IPS-11a (cell line): ENCODE data around the gene CFAP77.

Experiments used
- H3K4me3 ChIP-seq: one replicate; pipeline ENCODE4 v1.5.1; 2013; ENCODE audit warnings: low read depth, low read length, control low read depth

Gene CFAP77

GRCh38 chr9:132487351-132487791 lies 77.4 kb downstream of the CFAP77 start:
- no peak overlapping the region for H3K4me3 ChIP-seq

DNA sequence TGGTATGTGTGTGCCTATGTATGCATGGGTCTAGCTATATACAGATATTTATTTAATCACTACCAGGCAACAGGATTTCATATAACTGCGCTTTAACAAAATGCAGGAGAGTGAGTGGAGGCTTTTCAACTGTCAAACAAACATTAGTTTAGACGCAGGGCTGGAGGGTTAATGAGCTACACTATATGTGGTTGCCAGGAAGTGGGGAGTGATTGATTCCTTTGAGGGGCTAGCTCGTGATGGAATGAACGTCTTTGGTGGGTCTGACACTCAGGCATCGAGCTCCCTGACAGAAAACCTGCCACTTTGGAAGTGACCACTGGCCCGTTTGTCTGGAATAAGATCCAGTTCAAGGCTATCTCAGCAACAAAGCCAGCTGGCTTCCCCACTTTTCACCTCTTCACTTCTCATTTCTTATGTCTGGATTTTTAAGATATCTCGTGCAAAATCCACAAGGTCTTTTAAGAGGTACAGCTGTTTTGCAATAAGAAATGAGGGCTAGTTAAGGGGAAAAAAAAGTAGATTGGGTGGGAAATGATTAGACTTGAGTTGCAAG lies 78.0 kb downstream of the CFAP77 start:
- no peak overlapping the region for H3K4me3 ChIP-seq

DNA sequence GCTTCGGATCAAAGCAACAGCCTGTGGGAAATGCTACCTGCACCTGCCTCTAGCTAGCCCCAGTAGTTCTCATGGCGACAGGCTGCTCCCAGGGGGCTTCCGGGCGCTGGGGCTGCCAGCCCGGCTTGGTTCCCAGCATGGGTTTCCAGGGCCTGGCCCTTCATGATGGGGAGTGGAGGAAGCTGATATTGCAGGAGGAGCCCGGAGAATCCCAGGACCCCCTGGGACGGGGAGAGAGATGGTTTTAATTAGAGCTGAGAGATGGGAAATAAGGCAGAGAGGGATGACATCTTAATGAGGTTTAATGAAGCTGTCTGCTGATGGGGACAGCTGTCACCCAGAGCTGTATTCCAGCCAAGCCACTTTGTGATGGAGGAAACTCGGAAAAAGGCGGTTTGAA lies 78.6 kb downstream of the CFAP77 start:
- no peak overlapping the region for H3K4me3 ChIP-seq

GRCh38 chr9:132489536-132489935 lies 79.5 kb downstream of the CFAP77 start:
- H3K4me3 ChIP-seq: no peak overlapping the region

GRCh38 chr9:132494857-132495256 lies 84.8 kb downstream of the CFAP77 start:
- no peak overlapping the region for H3K4me3 ChIP-seq

DNA sequence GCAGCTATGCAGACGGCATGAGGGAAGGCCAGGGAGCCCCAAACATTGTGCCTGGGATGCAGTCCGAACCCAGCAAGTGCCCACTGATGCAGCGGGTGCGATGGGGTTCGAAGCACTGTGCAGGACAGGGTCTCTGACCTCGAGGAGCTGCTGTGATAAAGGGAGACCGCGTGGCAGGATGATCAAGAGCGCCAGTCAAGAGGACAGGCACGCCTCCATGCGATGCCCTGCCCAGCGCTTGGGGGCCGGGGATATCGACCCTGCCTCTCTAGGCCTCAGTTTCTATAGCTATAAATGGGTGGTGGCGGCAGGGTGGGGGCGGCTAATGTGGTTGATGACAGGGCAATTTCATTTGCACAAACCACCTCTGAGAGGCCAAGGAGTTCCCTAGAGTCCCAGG lies 87.7 kb downstream of the CFAP77 start:
- no peak overlapping the region for H3K4me3 ChIP-seq

DNA sequence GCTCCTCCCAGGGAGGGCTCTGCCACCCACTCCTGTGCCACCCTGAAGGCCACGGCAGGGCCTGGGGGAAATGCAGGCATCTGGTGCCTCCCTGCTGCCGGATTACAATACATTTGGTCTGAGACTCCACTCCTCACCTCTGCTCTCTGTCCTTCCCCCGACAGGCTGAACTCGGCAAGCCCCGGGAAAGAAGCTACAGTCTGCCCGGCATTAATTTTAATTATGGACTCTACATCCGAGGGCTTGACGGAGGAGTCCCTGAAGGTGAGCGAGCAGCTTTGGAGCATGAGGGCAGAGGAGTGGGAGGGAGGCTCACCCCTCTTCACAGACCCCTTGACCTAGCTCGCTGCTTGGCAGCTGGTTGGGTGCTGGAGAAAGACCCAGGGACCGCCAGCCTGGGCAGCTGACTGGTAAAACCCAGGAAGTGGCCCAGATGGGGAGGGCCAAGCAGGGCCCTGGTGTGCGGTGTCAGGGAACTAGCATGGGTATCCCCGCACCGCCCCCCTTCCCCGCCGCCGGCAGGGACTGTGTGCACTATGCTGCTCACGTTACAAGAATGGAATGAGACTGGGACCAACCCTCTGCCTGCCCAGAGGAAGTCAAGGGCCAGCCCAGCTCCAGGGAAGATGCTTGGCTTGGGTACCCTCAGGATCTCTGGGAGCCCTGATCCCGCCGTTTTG lies 88.7 kb downstream of the CFAP77 start:
- no peak overlapping the region for H3K4me3 ChIP-seq

- no peak overlapping the region for H3K4me3 ChIP-seq
Observed at GRCh38 chr9:132499251-132499650, 89.2 kb downstream of the CFAP77 start.

DNA sequence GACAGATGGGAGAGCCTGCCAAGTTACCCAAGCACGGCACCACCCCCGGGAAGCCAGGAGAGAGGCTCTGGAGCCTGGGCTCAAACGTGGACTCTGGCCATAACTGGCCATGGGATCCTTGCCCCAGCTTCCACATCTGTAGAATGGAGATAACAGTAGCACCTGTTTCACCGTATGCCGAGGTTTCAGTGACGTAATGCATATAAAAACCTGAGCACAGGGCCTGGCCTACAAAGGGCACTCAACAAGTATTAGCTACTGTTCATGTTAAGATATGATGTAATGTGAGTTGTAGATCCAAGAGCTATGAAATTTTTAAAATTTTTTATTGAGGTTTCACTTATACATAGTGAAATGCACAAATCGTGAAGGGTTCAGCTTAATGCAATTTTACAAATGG lies 90.2 kb downstream of the CFAP77 start:
- H3K4me3 ChIP-seq: no peak overlapping the region

DNA sequence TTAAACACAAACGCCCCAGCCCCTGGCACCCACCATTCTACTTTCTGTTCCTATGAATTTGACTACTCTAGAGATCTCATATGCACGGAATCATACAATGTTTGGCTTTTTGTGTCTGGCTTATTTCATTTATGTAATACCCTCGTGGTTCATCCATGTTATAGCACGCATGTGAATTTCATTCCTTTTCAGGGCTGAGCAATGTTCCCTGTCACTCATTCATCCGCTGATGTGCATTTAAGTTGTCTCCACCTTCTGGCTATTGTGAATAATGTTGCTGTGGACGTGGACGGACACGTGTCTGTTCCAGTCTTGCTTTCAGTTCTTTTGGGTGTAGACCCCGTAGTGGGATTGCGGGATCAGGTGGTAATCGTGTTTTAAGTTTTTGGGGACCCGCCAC lies 92.5 kb downstream of the CFAP77 start:
- no peak overlapping the region for H3K4me3 ChIP-seq

DNA sequence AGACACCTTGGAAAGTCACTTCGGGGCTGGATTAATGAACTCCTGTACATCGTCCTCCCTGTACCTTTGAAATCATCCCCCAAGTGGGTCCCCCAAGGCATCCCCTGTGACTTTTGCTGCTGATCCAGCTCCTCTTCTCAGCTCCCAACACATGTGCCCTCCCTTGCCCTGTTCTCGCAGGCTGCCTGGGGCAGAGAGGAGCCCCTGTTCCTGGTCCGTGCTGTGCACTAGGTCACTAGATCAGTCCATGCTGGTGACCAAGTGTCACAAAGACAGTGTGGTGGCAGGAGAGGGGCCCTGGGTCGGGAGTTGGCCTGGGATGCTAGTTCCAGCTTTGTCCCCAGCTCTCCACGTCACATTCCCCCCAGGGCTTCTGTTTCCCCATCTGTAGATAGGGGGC lies 93.1 kb downstream of the CFAP77 start:
- no peak overlapping the region for H3K4me3 ChIP-seq

GRCh38 chr9:132504488-132504887 lies 94.5 kb downstream of the CFAP77 start:
- H3K4me3 ChIP-seq: no peak overlapping the region

DNA sequence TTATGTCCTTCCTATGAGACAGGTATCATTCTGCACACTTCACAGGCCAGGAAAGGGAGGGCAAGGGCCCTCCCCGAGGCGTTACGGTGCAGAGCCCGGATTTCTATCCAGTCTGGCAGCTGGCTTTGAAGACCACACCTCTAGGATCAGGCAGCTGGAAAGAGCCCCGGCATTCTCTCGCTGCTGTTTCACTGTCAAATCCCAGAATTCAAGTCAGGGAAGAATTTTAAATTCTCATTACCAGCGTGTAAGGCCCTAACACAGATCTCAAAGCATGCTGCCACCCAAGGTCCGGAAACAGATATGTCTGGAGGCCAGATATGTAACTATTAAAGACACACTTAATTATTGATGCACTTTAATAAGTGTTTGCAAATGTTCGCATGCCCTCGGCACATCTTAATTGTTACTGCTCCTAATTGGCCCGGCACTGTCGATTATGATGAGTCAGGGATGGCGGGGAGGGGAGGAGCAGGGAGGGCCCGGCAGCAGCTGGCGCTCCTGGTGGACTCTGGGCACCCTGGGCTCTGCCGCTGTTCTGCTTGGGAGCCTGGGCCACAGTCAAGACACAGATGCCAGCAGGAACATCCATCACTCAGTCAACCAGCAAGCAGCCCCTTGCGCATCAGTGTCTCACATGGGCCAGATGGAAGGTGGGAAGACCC lies 96.1 kb downstream of the CFAP77 start:
- H3K4me3 ChIP-seq: no peak overlapping the region

- H3K4me3 ChIP-seq: no peak overlapping the region
Observed at GRCh38 chr9:132506977-132507669, 97.1 kb downstream of the CFAP77 start.

- no peak overlapping the region for H3K4me3 ChIP-seq
Observed at GRCh38 chr9:132507670-132508469, 97.9 kb downstream of the CFAP77 start.

- no peak overlapping the region for H3K4me3 ChIP-seq
Observed at GRCh38 chr9:132509928-132510874, 100.2 kb downstream of the CFAP77 start.

GRCh38 chr9:132511191-132511999 lies 101.4 kb downstream of the CFAP77 start:
- H3K4me3 ChIP-seq: no peak overlapping the region

GRCh38 chr9:132513416-132513815 lies 103.4 kb downstream of the CFAP77 start:
- H3K4me3 ChIP-seq: no peak overlapping the region
